Naive B cell (primary cell): ENCODE results near the gene UBL4A. TPM values are rescaled to one million over a fixed set of nuclear protein-coding genes. Genes with fewer than 3 reads are reported as not detected.

Source experiments
- ATAC-seq, 2 donors: fragments of 150-1000 bp; cut with Tn5 transposase; 2 replicates each; pipeline ENCODE4 v1.10.0; 2021; ENCODE audit warnings: low read depth in 2 of 2, mild to moderate bottlenecking in 2 of 2, moderate library complexity in 2 of 2
- DNase-seq: peaks from one replicate; pipeline ENCODE4 v3.0.0; 2022
- H3K27ac Mint-ChIP-seq, 6 donors: one replicate each; pipeline ENCODE4 v1.8.0; 2020 to 2022; ENCODE audit warnings: mild to moderate bottlenecking in 6 of 6, mixed read lengths in 6 of 6, moderate library complexity in 5 of 6, inconsistent platforms in 2 of 6
- H3K27me3 Mint-ChIP-seq, 3 donors: one replicate each; pipeline ENCODE4 v1.8.0; 2021 to 2022; ENCODE audit warnings: mixed read lengths in 3 of 3, mild to moderate bottlenecking in 1 of 3
- H3K36me3 Mint-ChIP-seq, 2 donors: one replicate each; pipeline ENCODE4 v1.8.0; 2020 to 2022; ENCODE audit warnings: mixed read lengths in 2 of 2, inconsistent platforms in 1 of 2, mild to moderate bottlenecking in 1 of 2
- H3K4me1 Mint-ChIP-seq, 3 donors: one replicate each; pipeline ENCODE4 v1.8.0; 2020 to 2022; ENCODE audit warnings: mixed read lengths in 3 of 3, inconsistent platforms in 1 of 3, mild to moderate bottlenecking in 1 of 3, moderate library complexity in 1 of 3
- H3K4me3 Mint-ChIP-seq, 8 donors: one replicate each; pipeline ENCODE4 v1.8.0; 2020 to 2022; ENCODE audit warnings: mild to moderate bottlenecking in 8 of 8, mixed read lengths in 8 of 8, moderate library complexity in 8 of 8, inconsistent platforms in 2 of 8
- H3K9me3 Mint-ChIP-seq, 7 donors: one replicate each; pipeline ENCODE4 v1.8.0; 2020 to 2022; ENCODE audit warnings: mixed read lengths in 7 of 7, mild to moderate bottlenecking in 5 of 7, inconsistent platforms in 2 of 7, moderate library complexity in 1 of 7
- polyA plus RNA-seq, 6 donors: library from polyadenylated mRNA; unstranded; fragments of 300-500 nt; fragmentation: Illumina TruSeq; gene quantifications; one replicate each; pipeline ENCODE4 v1.2.3, GENCODE V29; 2021; ENCODE audit warnings: low read depth in 6 of 6

The UBL4A gene
- polyA plus RNA-seq, 6 donors from 2014 or later = 18.7 to 39.4 (median 33.0) TPM

DNA sequence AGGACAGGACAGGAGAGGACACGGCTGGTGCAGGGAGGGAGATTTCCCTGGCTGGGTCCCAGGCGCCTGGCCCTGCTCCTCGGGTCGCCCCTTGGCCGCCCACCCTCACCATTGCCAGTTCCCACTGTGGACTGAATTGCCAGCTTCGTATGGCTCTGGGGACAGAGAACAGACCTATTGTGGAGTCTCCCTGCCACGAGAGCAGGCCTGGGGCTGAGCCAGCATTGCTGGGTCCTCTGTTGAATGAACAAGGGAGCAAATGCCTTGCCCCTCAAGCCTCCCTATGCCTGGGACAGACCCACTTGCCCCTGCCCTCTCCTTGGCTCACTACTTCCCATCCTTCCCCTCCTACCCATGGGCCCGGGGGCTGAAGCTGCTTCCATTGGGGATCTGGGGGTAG lies 24.0 kb downstream of the UBL4A start:
- no peak overlapping the region for H3K27ac Mint-ChIP-seq
- H3K4me3 Mint-ChIP-seq = no peak overlapping the region
- H3K27me3 Mint-ChIP-seq = no peaks in the 10 kb centered on the region
- H3K9me3 Mint-ChIP-seq = peaks cover 0 to 3% (median 0%) of the 10 kb centered on the region in 7 donors
- no peaks in the 10 kb centered on the region for H3K36me3 Mint-ChIP-seq
- no peak for ATAC-seq
- no peak for DNase-seq
- peaks cover 6 to 24% (median 16%) of the 10 kb centered on the region in 3 donors for H3K4me1 Mint-ChIP-seq

DNA sequence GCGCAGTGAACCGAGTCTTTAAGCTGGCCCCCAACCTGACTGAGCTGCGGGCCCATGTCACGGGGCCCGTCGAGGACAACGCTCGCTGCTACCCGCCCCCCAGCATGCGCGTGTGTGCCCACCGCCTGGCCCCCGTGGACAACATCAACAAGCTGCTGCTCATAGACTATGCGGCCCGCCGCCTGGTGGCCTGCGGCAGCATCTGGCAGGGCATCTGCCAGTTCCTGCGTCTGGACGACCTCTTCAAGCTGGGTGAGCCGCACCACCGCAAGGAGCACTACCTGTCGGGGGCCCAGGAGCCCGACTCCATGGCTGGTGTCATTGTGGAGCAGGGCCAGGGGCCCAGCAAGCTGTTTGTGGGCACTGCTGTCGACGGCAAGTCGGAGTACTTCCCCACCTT lies 26.1 kb downstream of the UBL4A start:
- Mint-ChIP-seq H3K4me3 (peak overlapping the region in 5 of 8 donors; percentile 5 to 74 (median 51)), H3K27ac (no peak overlapping the region), H3K9me3 (peaks cover 0 to 7% (median 0%) of the 10 kb centered on the region in 7 donors)

DNA sequence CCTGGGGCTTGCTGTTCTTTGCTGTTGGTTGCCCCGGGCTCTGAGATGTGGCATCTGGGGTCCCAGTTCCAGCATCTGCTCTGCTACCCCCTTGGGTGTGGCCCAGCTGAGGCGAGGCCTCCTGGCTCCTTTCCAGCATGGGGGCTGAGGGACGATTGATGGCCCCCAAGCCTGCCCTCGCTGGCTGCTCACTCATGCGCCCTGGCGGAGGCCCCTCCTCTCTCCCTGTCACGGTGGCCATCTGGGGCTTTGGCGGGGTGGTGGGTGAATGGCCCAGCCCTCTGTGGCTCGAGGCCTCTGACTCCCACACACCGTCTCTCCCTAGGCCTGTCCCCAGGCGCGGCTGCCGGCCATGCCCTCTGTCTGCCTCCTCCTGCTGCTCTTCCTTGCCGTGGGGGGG lies 26.6 kb downstream of the UBL4A start:
- peaks cover 9 to 28% (median 19%) of the 10 kb centered on the region in 3 donors for H3K4me1 Mint-ChIP-seq
- H3K27me3 Mint-ChIP-seq = no peaks in the 10 kb centered on the region
- peaks cover 0 to 9% (median 0%) of the 10 kb centered on the region in 7 donors for H3K9me3 Mint-ChIP-seq
- peak overlapping the region in 7 of 8 donors; percentile 29 to 89 (median 73) for H3K4me3 Mint-ChIP-seq
- DNase-seq (no peak), ATAC-seq (no peak)
- no peaks in the 10 kb centered on the region for H3K36me3 Mint-ChIP-seq
- H3K27ac Mint-ChIP-seq = no peak overlapping the region

More for the DNA sequence above, 26.1 kb downstream of the UBL4A start:
- no peaks in the 10 kb centered on the region for H3K27me3 Mint-ChIP-seq
- ATAC-seq (no peak), DNase-seq (no peak)
- H3K36me3 Mint-ChIP-seq = no peaks in the 10 kb centered on the region
- H3K4me1 Mint-ChIP-seq = peaks cover 9 to 28% (median 19%) of the 10 kb centered on the region in 3 donors

- peak in 1 of 2 donors; percentile 14 for ATAC-seq
- Mint-ChIP-seq H3K9me3 (peaks cover 0 to 9% (median 0%) of the 10 kb centered on the region in 7 donors), H3K27me3 (no peaks in the 10 kb centered on the region), H3K4me1 (peaks cover 11 to 28% (median 19%) of the 10 kb centered on the region in 3 donors), H3K27ac (peak overlapping the region in 4 of 6 donors; percentile 25 to 76 (median 64)), H3K4me3 (peak overlapping the region; percentile 74 to 89 (median 84)), H3K36me3 (no peaks in the 10 kb centered on the region)
- DNase-seq = no peak
Measured at GRCh38 chrX:154458954-154459778, 27.2 kb downstream of the UBL4A start.

- Mint-ChIP-seq H3K4me1 (peaks cover 11 to 28% (median 19%) of the 10 kb centered on the region in 3 donors), H3K27ac (peak within 1 kb of the TSS; percentile 69 to 97 (median 94)), H3K9me3 (peaks cover 0 to 9% (median 0%) of the 10 kb centered on the region in 7 donors), H3K27me3 (no peaks in the 10 kb centered on the region), H3K4me3 (peak within 1 kb of the TSS; percentile 86 to 97 (median 92)), H3K36me3 (no peaks in the 10 kb centered on the region)
- ATAC-seq (peak; percentile 79 to 82), DNase-seq (peak; percentile 71)
Measured at GRCh38 chrX:154458116-154458953, 28.1 kb downstream of the UBL4A start, which contains the start of gene PLXNA3. PLXNA3 (plus strand) TSS chrX:154458281; CDS start chrX:154460184, 1,903 bp downstream.

DNA sequence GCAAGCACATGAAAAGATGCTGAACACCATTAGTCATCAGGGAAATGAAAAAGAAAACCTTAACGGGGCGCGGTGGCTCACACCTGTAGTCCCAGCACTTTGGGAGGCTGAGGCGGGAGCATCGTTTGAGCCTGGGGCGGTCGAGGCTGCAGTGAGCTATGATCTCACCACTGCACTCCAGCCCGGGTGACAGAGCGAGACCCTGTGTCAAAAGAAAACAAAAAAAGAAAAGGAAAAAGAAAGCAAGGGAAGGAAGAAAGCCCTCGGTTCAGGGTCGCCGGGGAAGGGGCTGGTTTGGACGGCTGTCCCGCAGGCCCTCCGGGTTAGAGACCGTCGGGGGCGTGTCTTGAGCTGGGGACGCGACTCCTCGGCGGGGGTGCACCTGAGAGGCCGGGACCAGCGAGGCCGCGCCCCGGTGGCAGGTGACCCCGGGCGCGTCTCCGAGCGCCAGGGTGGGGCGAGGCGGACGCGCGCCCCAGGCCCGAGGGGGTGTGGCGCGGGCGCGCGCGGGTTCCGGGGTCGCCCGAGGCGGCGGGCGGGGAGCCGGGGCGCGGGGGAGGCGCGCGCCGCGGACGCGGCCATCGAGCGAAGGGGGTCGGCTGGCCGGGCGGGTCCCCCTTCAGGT lies 28.8 kb downstream of the UBL4A start:
- no peaks in the 10 kb centered on the region for H3K27me3 Mint-ChIP-seq
- H3K36me3 Mint-ChIP-seq = no peaks in the 10 kb centered on the region
- peak; percentile 73 to 75 for ATAC-seq
- H3K4me3 Mint-ChIP-seq = peak overlapping the region; percentile 86 to 97 (median 92)
- peak; percentile 73 for DNase-seq
- peaks cover 11 to 28% (median 19%) of the 10 kb centered on the region in 3 donors for H3K4me1 Mint-ChIP-seq
- H3K27ac Mint-ChIP-seq = peak overlapping the region; percentile 69 to 97 (median 94)
- H3K9me3 Mint-ChIP-seq = peaks cover 0 to 7% (median 0%) of the 10 kb centered on the region in 7 donors

- Mint-ChIP-seq H3K4me3 (peak overlapping the region in 1 of 8 donors; percentile 12), H3K36me3 (no peaks in the 10 kb centered on the region), H3K9me3 (peaks cover 0 to 7% (median 0%) of the 10 kb centered on the region in 7 donors), H3K27ac (peak overlapping the region in 1 of 6 donors; percentile 74), H3K4me1 (peaks cover 6 to 7% (median 6%) of the 10 kb centered on the region in 3 donors), H3K27me3 (no peaks in the 10 kb centered on the region)
- DNase-seq = no peak
- ATAC-seq = no peak
Measured at GRCh38 chrX:154452823-154453222, 33.6 kb downstream of the UBL4A start.

- Mint-ChIP-seq H3K36me3 (no peaks in the 10 kb centered on the region), H3K4me3 (no peak overlapping the region), H3K27me3 (no peaks in the 10 kb centered on the region), H3K9me3 (peaks cover 0 to 3% (median 0%) of the 10 kb centered on the region in 7 donors), H3K27ac (no peak overlapping the region), H3K4me1 (peaks cover 5 to 6% (median 6%) of the 10 kb centered on the region in 3 donors)
- ATAC-seq = no peak
- DNase-seq = no peak
Measured at GRCh38 chrX:154450312-154450711, 36.1 kb downstream of the UBL4A start.

GRCh38 chrX:154449618-154450017 lies 36.8 kb downstream of the UBL4A start:
- no peak overlapping the region for H3K27ac Mint-ChIP-seq
- DNase-seq (no peak), ATAC-seq (no peak)
- no peaks in the 10 kb centered on the region for H3K36me3 Mint-ChIP-seq
- peaks cover 0 to 2% (median 0%) of the 10 kb centered on the region in 7 donors for H3K9me3 Mint-ChIP-seq
- no peaks in the 10 kb centered on the region for H3K27me3 Mint-ChIP-seq
- peak overlapping the region in 1 of 8 donors; percentile 76 for H3K4me3 Mint-ChIP-seq
- H3K4me1 Mint-ChIP-seq = peaks cover 5 to 11% (median 6%) of the 10 kb centered on the region in 3 donors

DNA sequence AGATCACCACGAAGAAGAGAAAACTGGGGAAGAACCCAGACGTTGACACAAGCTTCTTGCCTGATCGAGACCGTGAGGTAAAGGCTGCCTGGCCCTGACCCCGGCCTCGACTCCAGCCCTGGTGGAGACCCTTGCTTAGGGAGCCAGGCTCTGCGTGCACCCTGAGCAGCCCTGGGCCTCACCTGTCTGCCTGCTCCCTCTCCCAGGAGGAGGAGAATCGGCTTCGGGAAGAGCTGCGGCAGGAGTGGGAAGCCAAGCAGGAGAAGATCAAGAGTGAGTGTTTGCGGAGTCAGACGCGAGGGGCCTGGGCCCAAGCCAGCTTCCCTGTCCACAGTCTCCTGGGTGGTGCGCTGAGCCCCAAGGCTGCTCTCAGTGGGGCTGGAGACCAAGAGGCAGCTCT lies 37.9 kb downstream of the UBL4A start:
- Mint-ChIP-seq H3K36me3 (no peaks in the 10 kb centered on the region), H3K4me3 (peak overlapping the region in 1 of 8 donors; percentile 57), H3K4me1 (peaks cover 5 to 10% (median 9%) of the 10 kb centered on the region in 3 donors), H3K9me3 (no peaks in the 10 kb centered on the region), H3K27me3 (no peaks in the 10 kb centered on the region), H3K27ac (no peak overlapping the region)
- no peak for DNase-seq
- no peak for ATAC-seq

GRCh38 chrX:154446430-154446829 lies 40.0 kb downstream of the UBL4A start:
- DNase-seq (no peak), ATAC-seq (no peak)
- Mint-ChIP-seq H3K36me3 (no peaks in the 10 kb centered on the region), H3K27me3 (no peaks in the 10 kb centered on the region), H3K4me3 (peak overlapping the region in 1 of 8 donors; percentile 25), H3K4me1 (peaks cover 5 to 13% (median 10%) of the 10 kb centered on the region in 3 donors), H3K27ac (peak overlapping the region in 3 of 6 donors; percentile 31 to 81 (median 69)), H3K9me3 (no peaks in the 10 kb centered on the region)

DNA sequence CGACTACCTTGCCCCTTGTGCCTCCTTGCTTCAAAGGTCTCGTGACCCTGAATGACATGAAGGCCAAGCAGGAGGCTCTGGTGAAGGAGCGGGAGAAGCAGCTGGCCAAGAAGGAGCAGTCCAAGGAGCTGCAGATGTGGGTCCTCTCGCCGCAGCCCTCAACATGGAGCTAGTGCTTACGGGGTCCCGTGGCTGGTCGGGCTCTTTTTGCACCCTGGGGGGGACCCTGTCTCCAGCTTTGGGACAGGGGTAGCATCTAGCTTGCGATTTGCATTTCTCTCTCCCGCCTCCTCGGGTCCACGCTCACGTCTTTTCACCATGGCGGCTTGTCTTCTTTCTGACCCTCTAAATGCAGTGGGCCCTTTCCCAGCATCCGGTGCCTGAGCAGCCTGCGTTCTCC lies 40.6 kb downstream of the UBL4A start:
- ATAC-seq = no peak
- H3K27ac Mint-ChIP-seq = peak overlapping the region in 2 of 6 donors; percentile 31 to 80
- no peaks in the 10 kb centered on the region for H3K9me3 Mint-ChIP-seq
- no peaks in the 10 kb centered on the region for H3K27me3 Mint-ChIP-seq
- no peaks in the 10 kb centered on the region for H3K36me3 Mint-ChIP-seq
- DNase-seq = no peak
- peaks cover 5 to 13% (median 10%) of the 10 kb centered on the region in 3 donors for H3K4me1 Mint-ChIP-seq
- peak overlapping the region in 2 of 8 donors; percentile 26 to 34 for H3K4me3 Mint-ChIP-seq
